Activated effector memory CD4-positive, alpha-beta T cell treated with anti-CD3 and anti-CD28 coated beads, Interleukin-2, amount 50 U/mL, for 16 hours (primary cell): ENCODE results near the gene GRIPAP1.

Experiments
- DNase-seq: peaks from one replicate; pipeline ENCODE4 v3.0.0-alpha.2; 2020

Gene GRIPAP1

GRCh38 chrX:49002091-49002935 lies at the start of gene GRIPAP1:
Gene GRIPAP1 (minus strand): TSS chrX:49002264. CDS start chrX:49002229, 35 bp downstream.
- peak; percentile 90 for DNase-seq

GRCh38 chrX:49043987-49044281 lies 41.9 kb upstream of the GRIPAP1 start:
- DNase-seq = no peak

DNA sequence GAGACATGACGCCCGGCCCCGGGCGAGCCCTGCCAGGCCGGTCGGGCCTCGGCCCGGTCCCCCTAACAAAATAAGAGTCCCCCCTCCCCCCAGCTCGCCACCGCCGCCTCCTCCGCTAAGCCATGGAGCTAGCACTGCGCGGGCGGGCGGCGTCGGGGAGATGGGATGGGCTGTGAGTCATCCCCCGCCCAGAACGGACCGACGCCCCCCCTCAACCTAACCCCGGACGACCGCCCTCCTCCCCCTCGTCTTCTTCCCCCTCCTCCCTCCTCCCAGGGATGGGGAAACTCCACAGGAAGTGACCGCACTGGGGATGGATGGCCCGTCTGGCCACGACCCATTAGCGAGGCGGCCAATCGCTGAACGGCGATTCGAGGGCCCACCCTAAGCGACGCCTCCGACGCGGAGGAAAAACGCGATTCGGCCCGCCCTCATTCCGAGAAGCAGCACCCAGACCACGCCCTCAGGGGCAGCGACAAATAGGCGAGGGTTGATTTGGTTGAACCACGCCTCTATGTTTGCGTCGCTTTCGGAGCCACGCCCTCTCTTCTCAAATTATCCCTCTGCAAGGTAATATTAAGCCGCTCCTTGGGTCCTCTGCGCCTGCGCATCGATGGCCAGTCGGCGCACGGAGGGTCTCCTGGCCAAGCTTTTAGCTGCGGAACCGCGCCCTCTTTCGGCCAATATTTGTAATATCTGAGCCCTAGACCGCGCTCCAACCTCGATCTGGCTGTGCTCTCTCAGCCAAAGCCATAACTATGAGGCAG lies 41.3 kb upstream of the GRIPAP1 start, which contains the start of gene TFE3:
Gene TFE3, minus strand, starts transcription at position 138 of the 767 bp plus-strand sequence. Its CDS starts 131 bp downstream, at position 7.
- peak; percentile 98 for DNase-seq

- no peak for DNase-seq
These were observed 40.6 kb upstream of the GRIPAP1 start for GRCh38 chrX:49042581-49043219.

- DNase-seq = no peak
These were observed 39.9 kb upstream of the GRIPAP1 start for GRCh38 chrX:49041744-49042580.

DNA sequence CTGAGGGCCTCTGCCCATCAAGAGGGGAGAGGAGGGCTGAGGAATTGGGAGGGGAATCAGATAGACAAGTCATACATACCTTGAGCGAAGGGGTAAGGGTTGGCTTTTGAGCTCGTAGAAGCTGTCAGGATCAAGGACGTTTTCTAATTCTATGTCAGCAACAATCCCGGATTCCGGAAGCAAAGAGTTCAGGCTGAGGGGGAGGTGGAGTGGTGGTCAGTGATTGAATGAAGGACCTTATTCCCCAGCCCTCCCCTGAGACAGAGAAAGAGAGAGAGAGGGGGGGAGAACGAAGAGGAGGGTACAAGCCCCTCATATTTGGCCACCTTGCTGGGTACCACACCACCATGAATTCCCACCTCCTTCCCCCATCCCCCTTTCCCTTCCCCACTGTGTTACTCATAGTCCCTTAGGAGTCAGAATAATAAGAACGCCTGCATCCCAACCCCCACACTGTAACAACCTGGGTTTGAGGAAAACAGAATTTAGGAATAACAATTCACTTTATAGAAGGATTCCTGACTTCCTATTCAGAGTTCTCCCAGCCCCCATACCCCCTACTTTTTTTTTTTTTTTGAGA lies 38.4 kb upstream of the GRIPAP1 start:
- no peak for DNase-seq

GRCh38 chrX:49039598-49040375 lies 37.7 kb upstream of the GRIPAP1 start:
- DNase-seq = peak; percentile 81

GRCh38 chrX:49037883-49038475 lies 35.9 kb upstream of the GRIPAP1 start:
- DNase-seq = no peak

DNA sequence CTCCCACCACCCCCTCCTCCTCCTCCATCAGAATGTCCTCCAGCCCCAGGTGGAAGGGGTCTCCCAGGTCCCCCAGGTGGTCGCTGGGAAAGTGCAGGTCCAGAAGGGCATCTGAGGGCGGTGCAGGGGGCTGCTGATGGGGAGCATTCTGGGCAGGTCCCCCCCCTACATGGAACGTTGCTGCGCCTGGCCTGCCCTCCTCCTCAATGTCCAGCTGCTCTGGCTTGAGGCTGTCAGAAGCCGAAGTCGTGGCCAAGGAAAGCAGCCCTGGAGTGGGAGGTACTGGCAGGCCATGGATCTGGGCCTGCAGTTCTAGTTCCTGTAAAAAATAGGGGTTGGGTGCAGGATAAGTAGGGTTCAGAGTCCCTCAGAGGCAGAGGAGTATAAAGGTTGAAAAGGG lies 28.2 kb upstream of the GRIPAP1 start:
- no peak for DNase-seq

DNA sequence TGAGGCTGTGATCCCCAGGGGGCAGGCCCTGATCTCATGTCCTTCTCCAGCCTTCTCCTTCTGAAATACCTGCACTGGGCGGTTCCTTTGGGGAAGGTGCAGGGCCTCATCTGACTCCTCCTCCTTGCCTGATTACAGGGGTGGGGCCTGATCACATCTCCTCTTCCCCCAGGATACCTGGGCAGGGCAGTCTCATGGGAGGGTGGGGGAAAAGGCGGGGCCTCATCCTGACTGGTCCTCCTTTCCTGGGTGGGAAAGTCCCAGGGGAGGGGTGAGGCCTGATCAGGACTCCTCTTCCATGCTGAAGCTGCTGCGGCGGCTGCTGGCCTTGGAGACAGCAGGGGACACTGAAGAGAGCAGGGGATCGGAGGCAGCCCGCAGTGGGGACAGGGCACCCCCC lies 27.8 kb upstream of the GRIPAP1 start:
- no peak for DNase-seq

DNA sequence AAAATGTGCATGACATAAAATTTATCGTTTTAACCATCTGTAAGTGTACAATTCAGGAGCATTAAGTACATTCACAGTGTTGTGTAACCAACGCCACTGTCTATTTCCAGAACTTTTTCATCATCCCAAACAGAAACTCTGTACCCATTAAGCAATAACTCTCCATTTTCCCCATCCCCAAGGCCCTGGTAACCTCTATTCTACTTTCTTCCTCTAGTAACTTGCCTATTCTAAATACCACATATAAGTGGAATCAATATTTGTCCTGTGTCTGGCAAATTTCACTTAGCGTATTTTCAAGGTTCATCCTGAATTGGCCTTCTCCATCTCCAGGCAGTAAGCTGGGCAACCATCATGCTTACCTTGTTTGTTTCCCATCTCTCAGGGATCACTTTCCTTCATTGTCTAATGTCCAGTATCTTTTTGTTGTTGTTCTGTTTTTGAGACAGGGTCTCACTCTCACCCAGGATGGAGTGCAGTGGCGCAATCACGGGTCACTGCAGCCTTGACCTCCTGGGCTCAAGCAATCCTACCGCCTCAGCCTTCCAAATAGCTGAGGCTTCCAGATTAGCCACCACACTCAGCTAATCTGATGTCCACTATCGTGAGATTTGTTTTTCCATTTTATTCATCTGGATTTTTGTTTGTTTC lies 17.7 kb upstream of the GRIPAP1 start:
- DNase-seq = no peak

GRCh38 chrX:49019050-49019449 lies 17.0 kb upstream of the GRIPAP1 start:
- no peak for DNase-seq

DNA sequence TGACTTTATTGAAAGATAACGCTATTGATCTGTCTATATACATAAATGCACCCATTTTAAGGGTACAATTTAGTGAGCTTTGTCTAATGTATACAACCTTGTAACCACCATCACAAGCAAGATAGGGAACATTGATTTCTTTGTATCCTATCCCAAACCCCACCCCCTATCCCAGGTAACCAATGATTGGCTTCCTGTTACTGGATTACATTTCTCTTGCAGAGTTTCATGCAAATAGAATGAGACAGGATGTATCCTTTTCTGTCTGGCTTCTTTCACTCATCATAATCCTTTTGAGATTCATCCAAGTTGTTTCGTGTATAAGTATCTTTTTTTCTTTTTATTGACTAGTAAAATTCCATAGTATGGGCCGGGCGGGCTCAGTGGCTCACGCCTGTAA lies 1.6 kb upstream of the GRIPAP1 start:
- no peak for DNase-seq

DNA sequence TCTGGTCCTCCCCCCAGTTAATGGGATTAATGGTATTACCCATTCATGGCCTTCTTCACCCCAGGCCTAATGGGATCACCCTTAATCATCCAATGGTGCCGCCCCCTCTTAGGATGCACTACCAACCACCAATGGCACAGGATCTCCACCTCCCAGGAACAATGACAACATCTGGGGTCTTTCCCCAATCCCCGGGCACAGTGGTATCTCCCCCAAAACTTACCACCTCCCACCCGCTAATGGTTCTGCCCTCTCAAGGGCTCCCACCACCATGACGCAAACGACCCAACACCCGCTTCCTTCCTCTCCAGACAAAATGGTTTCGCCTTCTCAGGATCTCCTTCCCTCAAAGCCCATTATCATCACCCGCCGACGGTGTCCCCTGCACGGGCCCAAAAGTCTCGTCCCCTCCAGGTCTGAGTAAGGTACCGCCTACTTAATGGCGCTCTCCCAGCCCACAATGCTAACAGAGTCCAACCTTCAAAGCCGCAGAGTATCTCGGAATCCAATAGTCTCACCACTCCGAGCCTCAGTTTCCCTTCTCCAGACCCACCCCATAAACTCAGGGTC lies 458 bp downstream of the GRIPAP1 start:
- DNase-seq = peak; percentile 82

- no peak for DNase-seq
These were observed 1.4 kb downstream of the GRIPAP1 start for GRCh38 chrX:49000636-49001035.

DNA sequence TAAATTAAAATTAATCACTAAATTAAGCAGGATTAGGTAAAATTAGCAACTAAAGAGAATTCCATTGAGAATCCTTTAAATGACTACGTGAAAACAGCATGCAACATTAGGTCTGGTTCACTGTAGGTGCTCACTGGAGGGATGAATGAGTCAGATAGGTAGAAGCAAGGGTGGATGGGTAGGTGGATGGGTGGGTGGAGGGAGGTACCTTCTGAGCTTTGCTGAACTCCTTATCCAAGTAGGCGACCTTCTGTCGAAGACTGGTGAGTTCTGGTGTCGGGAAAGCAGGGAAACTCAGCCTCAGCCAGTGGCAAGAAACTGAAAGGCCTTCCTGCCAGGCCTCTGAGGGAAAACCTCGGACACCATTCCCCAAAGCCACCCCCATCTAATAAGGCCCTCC lies 3.0 kb downstream of the GRIPAP1 start:
- no peak for DNase-seq

- no peak for DNase-seq
These were observed 3.7 kb downstream of the GRIPAP1 start for GRCh38 chrX:48998391-48998790.

GRCh38 chrX:48997865-48998264 lies 4.2 kb downstream of the GRIPAP1 start:
- no peak for DNase-seq

DNA sequence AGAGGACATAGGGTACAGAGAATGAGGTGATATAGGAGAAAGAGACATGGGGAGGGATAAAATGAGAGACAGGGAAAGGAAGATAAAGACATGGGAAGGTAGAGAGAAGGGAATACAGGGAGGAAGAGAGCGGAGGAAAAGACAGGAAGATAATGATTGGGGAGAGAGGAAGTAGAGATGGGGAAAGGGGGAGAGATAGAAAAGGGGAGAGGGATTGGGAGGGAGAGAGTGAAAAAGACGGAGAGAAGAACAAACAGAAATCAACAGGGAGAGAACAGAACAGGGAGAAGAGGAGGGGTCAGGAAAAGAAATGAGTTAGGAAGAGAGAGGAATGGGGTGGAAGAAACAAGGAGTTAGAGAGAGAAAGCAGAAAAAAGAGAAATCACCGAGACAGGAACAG lies 4.6 kb downstream of the GRIPAP1 start:
- DNase-seq = no peak

DNA sequence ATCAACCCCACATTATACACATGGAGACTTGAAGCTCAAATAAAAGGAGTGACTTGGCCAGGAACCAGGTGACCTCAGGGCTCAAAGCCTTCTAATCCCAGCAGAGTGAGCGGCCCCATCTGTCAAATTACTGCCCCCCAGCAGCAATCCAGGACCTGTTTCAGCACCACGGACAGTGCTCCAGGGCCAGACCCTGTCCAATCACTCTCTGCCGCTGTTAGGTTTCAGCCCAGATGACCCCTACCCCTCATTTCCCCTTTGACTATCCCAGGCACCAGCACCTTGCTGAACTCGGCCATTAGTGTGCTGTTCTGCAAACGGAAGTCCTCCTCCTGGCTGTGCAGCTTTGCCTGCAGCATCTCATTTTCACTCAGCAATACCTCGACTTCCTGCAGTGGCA lies 5.1 kb downstream of the GRIPAP1 start:
- DNase-seq = no peak
